Activated B cell treated with CpG ODN at 0.5 μM for 24 hours (primary cell): ENCODE data around the gene CALM3. TPM values are rescaled to one million over a fixed set of nuclear protein-coding genes. Genes with fewer than 3 reads are reported as not detected.

Source experiments
- ATAC-seq: fragments of 200-7000 bp; cut with Tn5 transposase; one replicate; pipeline ENCODE4 v1.10.0; 2021; ENCODE audit warnings: low read depth, mild to moderate bottlenecking, moderate library complexity
- CTCF ChIA-PET: fragments of 350-600 bp; sonication (Branson Sonifier 250); formaldehyde crosslinking; loops from one replicate; lab custom pipeline; 2021; ENCODE audit warnings: antibody characterized with exemption; lab: Charles Lee
- POLR2A ChIA-PET: fragments of 350-600 bp; sonication (Branson Sonifier 250); formaldehyde crosslinking; loops from one replicate; lab custom pipeline; 2021; ENCODE audit warnings: antibody characterized with exemption; lab: Charles Lee
- DNase-seq: peaks from one replicate; pipeline ENCODE4 v3.0.0; 2022
- H3K27ac Mint-ChIP-seq: one replicate; pipeline ENCODE4 v1.8.0; 2020; ENCODE audit warnings: mixed read lengths
- H3K27me3 Mint-ChIP-seq: one replicate; pipeline ENCODE4 v1.8.0; 2021; ENCODE audit warnings: mixed read lengths
- H3K36me3 Mint-ChIP-seq: one replicate; pipeline ENCODE4 v1.8.0; 2021; ENCODE audit warnings: low read depth, mixed read lengths
- H3K4me1 Mint-ChIP-seq: one replicate; pipeline ENCODE4 v1.8.0; 2021; ENCODE audit warnings: mixed read lengths
- H3K4me3 Mint-ChIP-seq: one replicate; pipeline ENCODE4 v1.8.0; 2020; ENCODE audit warnings: mild to moderate bottlenecking, mixed read lengths
- H3K9me3 Mint-ChIP-seq: one replicate; pipeline ENCODE4 v1.8.0; 2020; ENCODE audit warnings: mixed read lengths
- CTCF ChIP-seq: fragments of 200-600 bp; IDR thresholded peaks from one replicate; pipeline ENCODE4 v1.8.0; 2022; ENCODE audit warnings: antibody characterized with exemption, mild to moderate bottlenecking
- intact Hi-C: fragments of 100-400 bp; cut with micrococcal nuclease; formaldehyde crosslinking; loops from one replicate; pipeline ENCODE4 v1.15.1; 2024
- total RNA-seq: library from RNA; stranded (reverse); gene quantifications from 2 replicates; pipeline ENCODE4 v1.2.3, GENCODE V29; 2022

CALM3 gene
- total RNA-seq, 1 donor from 2014 or later = 174 TPM

- Mint-ChIP-seq H3K9me3 (no peaks in the 10 kb centered on the region), H3K27me3 (no peaks in the 10 kb centered on the region), H3K36me3 (peaks cover 53% of the 10 kb centered on the region), H3K4me3 (no peak overlapping the region), H3K27ac (no peak overlapping the region), H3K4me1 (peaks cover 35% of the 10 kb centered on the region)
- no peak for TF ChIP-seq CTCF
- ChIA-PET POLR2A (interaction anchor here (3.1 kb wide), 1 partner anchor 55 kb away, joined by 14 read pairs; the partner anchor contains the start of gene DACT3), CTCF (interaction anchor here (0.8 to 1.2 kb wide), 3 partner anchors 55 to 122 kb away, joined by 3 to 4 read pairs (median 3); partner anchors contain the start of gene DACT3)
- intact Hi-C loops = no loop called here
- ATAC-seq (no peak), DNase-seq (no peak)
These were observed 5.7 kb downstream of the CALM3 start for GRCh38 chr19:46606681-46607447.

DNA sequence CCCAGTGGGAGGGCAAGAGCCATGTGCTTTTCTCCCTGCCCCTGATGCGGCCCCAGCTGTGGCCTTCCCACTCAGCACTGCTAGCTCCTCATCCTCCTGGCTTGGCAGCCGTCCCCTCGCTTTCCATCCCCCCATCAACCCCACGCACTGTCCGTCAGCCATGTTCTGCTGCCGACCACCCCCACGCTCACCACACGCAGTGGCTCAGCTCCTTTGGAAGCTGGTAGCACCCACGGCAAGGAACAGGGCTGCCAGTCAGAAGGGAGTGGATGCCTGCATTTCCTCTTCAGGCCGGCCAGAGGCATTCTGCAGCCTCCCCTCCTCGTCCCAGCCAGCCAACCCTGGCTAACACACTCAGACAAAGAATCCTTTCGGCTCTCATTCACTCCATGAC lies 6.3 kb downstream of the CALM3 start:
- no peak overlapping the region for H3K4me3 Mint-ChIP-seq
- H3K4me1 Mint-ChIP-seq = peaks cover 35% of the 10 kb centered on the region
- POLR2A ChIA-PET = interaction anchor here (0.6 to 3.1 kb wide), 2 partner anchors 52 to 54 kb away, joined by 3 to 14 read pairs; partner anchors contain the start of gene DACT3
- H3K36me3 Mint-ChIP-seq = peaks cover 53% of the 10 kb centered on the region
- H3K27me3 Mint-ChIP-seq = no peaks in the 10 kb centered on the region
- no peak overlapping the region for H3K27ac Mint-ChIP-seq
- DNase-seq (no peak), ATAC-seq (no peak)
- intact Hi-C loops = no loop called here
- no peak for TF ChIP-seq CTCF
- CTCF ChIA-PET = interaction anchor here (1.0 kb wide), 1 partner anchor 121 kb away, joined by 3 read pairs; no protein-coding TSS in a partner anchor
- H3K9me3 Mint-ChIP-seq = no peaks in the 10 kb centered on the region

DNA sequence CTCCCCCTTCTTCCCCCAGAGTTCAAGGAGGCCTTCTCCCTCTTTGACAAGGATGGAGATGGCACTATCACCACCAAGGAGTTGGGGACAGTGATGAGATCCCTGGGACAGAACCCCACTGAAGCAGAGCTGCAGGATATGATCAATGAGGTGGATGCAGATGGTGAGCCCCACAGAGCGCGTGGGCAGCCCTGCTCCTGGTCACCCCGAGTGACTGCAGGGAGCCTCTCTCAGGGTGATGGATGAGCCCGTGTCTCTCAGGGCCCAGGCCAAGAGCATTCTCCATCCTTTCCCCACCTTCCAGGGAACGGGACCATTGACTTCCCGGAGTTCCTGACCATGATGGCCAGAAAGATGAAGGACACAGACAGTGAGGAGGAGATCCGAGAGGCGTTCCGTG lies 7.0 kb downstream of the CALM3 start:
- no peak for TF ChIP-seq CTCF
- CTCF ChIA-PET = interaction anchor here (0.9 kb wide), 1 partner anchor 54 kb away, joined by 3 read pairs; no protein-coding TSS in a partner anchor
- intact Hi-C loops = no loop called here
- Mint-ChIP-seq H3K36me3 (peaks cover 53% of the 10 kb centered on the region), H3K27ac (no peak overlapping the region), H3K9me3 (no peaks in the 10 kb centered on the region), H3K4me3 (no peak overlapping the region), H3K27me3 (no peaks in the 10 kb centered on the region), H3K4me1 (peaks cover 31% of the 10 kb centered on the region)
- no peak for DNase-seq
- no peak for ATAC-seq
- POLR2A ChIA-PET = interaction anchor here (3.1 kb wide), 1 partner anchor 54 kb away, joined by 14 read pairs; the partner anchor contains the start of gene DACT3

DNA sequence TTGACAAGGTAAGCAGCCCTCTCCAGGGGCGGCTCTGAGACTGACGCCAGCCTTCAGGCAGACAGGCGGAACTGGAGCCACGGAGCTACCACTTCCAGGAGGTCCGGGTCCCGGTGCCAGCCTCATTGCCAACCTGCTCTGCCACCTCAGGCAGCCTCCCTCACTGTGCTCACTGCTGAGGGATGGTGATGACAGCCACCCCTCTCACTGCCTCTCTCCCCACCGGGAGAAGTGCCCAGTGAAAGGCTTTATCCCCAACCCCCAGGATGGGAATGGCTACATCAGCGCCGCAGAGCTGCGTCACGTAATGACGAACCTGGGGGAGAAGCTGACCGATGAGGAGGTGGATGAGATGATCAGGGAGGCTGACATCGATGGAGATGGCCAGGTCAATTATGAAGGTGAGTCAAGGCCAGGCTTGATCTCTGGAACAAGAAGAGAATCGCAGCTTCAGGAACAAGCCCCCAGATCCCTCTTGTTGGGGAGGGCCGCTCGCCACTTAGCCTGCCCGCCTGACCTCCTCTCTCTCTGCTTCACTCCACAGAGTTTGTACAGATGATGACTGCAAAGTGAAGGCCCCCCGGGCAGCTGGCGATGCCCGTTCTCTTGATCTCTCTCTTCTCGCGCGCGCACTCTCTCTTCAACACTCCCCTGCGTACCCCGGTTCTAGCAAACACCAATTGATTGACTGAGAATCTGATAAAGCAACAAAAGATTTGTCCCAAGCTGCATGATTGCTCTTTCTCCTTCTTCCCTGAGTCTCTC lies 7.6 kb downstream of the CALM3 start:
- TF ChIP-seq CTCF = no peak
- ATAC-seq (no peak), DNase-seq (no peak)
- H3K4me1 Mint-ChIP-seq = peaks cover 26% of the 10 kb centered on the region
- H3K27me3 Mint-ChIP-seq = no peaks in the 10 kb centered on the region
- peaks cover 53% of the 10 kb centered on the region for H3K36me3 Mint-ChIP-seq
- no peak overlapping the region for H3K27ac Mint-ChIP-seq
- intact Hi-C loops = no loop called here
- ChIA-PET POLR2A (interaction anchor here (3.1 kb wide), 1 partner anchor 53 kb away, joined by 14 read pairs; the partner anchor contains the start of gene DACT3), CTCF (interaction anchor here (0.9 kb wide), 1 partner anchor 53 kb away, joined by 3 read pairs; no protein-coding TSS in a partner anchor)
- H3K9me3 Mint-ChIP-seq = no peaks in the 10 kb centered on the region
- H3K4me3 Mint-ChIP-seq = no peak overlapping the region
